Liver (tissue), 9 donors: ENCODE results near the gene TCERG1L. TPM values are rescaled to one million over a fixed set of nuclear protein-coding genes. Genes with fewer than 3 reads are reported as not detected.

Experiments used
- DNase-seq: peaks from one replicate; pipeline ENCODE4 v3.0.0-alpha.2; 2017; ENCODE audit warnings: low spot score
- H3K27ac ChIP-seq, 2 donors: one replicate each; pipeline ENCODE4 v1.7.0; 2013; ENCODE audit warnings: inconsistent platforms in 2 of 2, low read length in 2 of 2, control low read depth in 1 of 2, low read depth in 1 of 2, mild to moderate bottlenecking in 1 of 2
- H3K27me3 ChIP-seq, 4 donors: one replicate each; pipeline versions ENCODE4 v1.6.1 to v1.7.0; 2013; ENCODE audit warnings: low read length in 3 of 4, inconsistent platforms in 1 of 4, mild to moderate bottlenecking in 1 of 4, moderate library complexity in 1 of 4; ENCODE audit not compliant: control insufficient read depth in 4 of 4, insufficient read depth in 4 of 4
- H3K36me3 ChIP-seq, 4 donors: one replicate each; pipeline versions ENCODE4 v1.6.1 to v1.7.0; 2013; ENCODE audit warnings: low read length in 3 of 4, mild to moderate bottlenecking in 3 of 4, low read depth in 1 of 4, moderate library complexity in 1 of 4; ENCODE audit not compliant: control insufficient read depth in 4 of 4, insufficient read depth in 3 of 4
- H3K4me1 ChIP-seq, 4 donors: one replicate each; pipeline versions ENCODE4 v1.6.1 to v1.7.0; 2013; ENCODE audit warnings: low read length in 3 of 4, mild to moderate bottlenecking in 3 of 4, moderate library complexity in 1 of 4; ENCODE audit not compliant: control insufficient read depth in 4 of 4, insufficient read depth in 4 of 4
- H3K4me3 ChIP-seq, 3 donors: one replicate each; pipeline versions ENCODE4 v1.6.1 to v1.7.0; 2013; ENCODE audit warnings: low read length in 3 of 3, control low read depth in 1 of 3, low read depth in 1 of 3, mild to moderate bottlenecking in 1 of 3
- H3K9ac ChIP-seq, 2 donors: one replicate each; pipeline ENCODE4 v1.7.0; 2013; ENCODE audit warnings: low read length in 2 of 2, mild to moderate bottlenecking in 2 of 2, moderate library complexity in 2 of 2, control low read depth in 1 of 2, low read depth in 1 of 2
- H3K9me3 ChIP-seq, 4 donors: one replicate each; pipeline versions ENCODE4 v1.6.1 to v1.7.0; 2013; ENCODE audit warnings: low read length in 3 of 4; ENCODE audit not compliant: control insufficient read depth in 4 of 4
- EGR1 ChIP-seq, 2 donors: IDR thresholded peaks; 2 replicates each; pipeline ENCODE4 v1.6.1; 2016 to 2018; ENCODE audit warnings: antibody characterized with exemption in 2 of 2, low read depth in 2 of 2
- HNF4A ChIP-seq, 2 donors: conservative IDR thresholded peaks; 2 replicates each; pipeline ENCODE4 v1.6.1; 2016; ENCODE audit warnings: antibody characterized with exemption in 2 of 2, mild to moderate bottlenecking in 2 of 2
- HNF4G ChIP-seq: IDR thresholded peaks from 2 replicates; pipeline ENCODE4 v1.6.1; 2016; ENCODE audit warnings: antibody characterized with exemption
- JUND ChIP-seq, 2 donors: IDR thresholded peaks; 2 replicates each; pipeline ENCODE4 v1.6.1; 2016; ENCODE audit warnings: antibody characterized with exemption in 2 of 2
- SP1 ChIP-seq: IDR thresholded peaks from 2 replicates; pipeline ENCODE4 v1.6.1; 2018; ENCODE audit warnings: antibody characterized with exemption, mild to moderate bottlenecking
- TAF1 ChIP-seq: conservative IDR thresholded peaks from 2 replicates; pipeline ENCODE4 v1.6.1; 2016; ENCODE audit warnings: antibody characterized with exemption, mild to moderate bottlenecking
- YY1 ChIP-seq: IDR thresholded peaks from 2 replicates; pipeline ENCODE4 v1.6.1; 2016; ENCODE audit warnings: antibody characterized with exemption, mild to moderate bottlenecking
- WGBS: extraction: QIAGEN DNeasy Blood & Tissue Kit; methylation state at CpG from one replicate; pipeline ENCODE4 v1.1.7; 2013; 5-methylcytosine and 5-hydroxymethylcytosine counted together
- polyA plus RNA-seq, 2 donors: library from polyadenylated mRNA; stranded (reverse) in 1 of 2; unstranded in 1 of 2; fragments of 200-250 nt in 1 of 2; fragments of >200 nt in 1 of 2; fragmentation: Nextera tagmentation in 1 of 2; extraction: Ambion mirVana in 1 of 2; gene quantifications; one replicate each; pipeline versions ENCODE4 v1.2.1 to v1.2.3, GENCODE V29; 2013 to 2015
- total RNA-seq, 2 donors: library from RNA; depleted of rRNA; stranded (reverse); fragments of >200 nt; gene quantifications; one replicate each; pipeline ENCODE4 v1.2.3, GENCODE V29; 2014
- TF ChIP-seq, protein P1 (sequence below): IDR thresholded peaks from 2 replicates; pipeline ENCODE4 v1.6.1; 2016; ENCODE audit warnings: antibody characterized with exemption, mild to moderate bottlenecking
- TF ChIP-seq, protein P2 (sequence below): IDR thresholded peaks from 2 replicates; pipeline ENCODE4 v1.6.1; 2016; ENCODE audit warnings: antibody characterized with exemption
- TF ChIP-seq, protein P3 (sequence below): IDR thresholded peaks from 2 replicates; pipeline ENCODE4 v1.6.1; 2016; ENCODE audit warnings: antibody characterized with exemption
- TF ChIP-seq, protein P4 (sequence below): IDR thresholded peaks from 2 replicates; pipeline ENCODE4 v1.6.1; 2016; ENCODE audit warnings: antibody characterized with exemption
- TF ChIP-seq, protein P5 (sequence below): fragments of 150-350 bp; IDR thresholded peaks from 2 replicates; pipeline ENCODE4 v1.5.1; 2017; ENCODE audit warnings: improper control_type of control experiment, low read depth, low read length; ENCODE audit not compliant: missing input control
- donor health status: healthy.
- donor health status: healthy.
- donor health status: healthy.
- donor health status: healthy.
- donor health status: healthy.

The TCERG1L gene
- total and polyA plus RNA-seq, 4 donors = not detected

DNA sequence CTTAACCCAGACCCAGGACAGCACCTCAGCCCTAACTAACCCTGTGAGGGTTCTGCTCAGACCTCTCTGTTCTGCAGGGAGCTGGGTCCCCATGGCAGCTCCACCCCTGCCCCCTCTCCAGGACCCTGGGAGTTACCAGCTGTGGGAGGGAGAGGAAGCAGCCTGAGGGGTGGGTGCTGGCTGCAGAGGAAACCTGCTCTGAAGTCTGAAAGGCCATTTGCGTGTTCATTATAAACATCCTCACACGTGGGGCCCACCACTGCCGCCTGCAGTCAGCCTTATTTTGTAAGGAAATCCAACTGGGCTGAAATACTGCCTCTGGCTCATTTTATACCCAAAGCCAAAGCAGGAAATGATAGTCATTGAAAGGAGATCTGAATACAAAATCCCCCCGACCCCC, 195.7 kb downstream of the TCERG1L start:
- DNase-seq = no peak
- Histone ChIP-seq H3K27ac (no peak overlapping the region), H3K4me1 (no peaks in the 10 kb centered on the region), H3K4me3 (no peak overlapping the region), H3K36me3 (no peaks in the 10 kb centered on the region), H3K9ac (no peak overlapping the region), H3K9me3 (no peaks in the 10 kb centered on the region), H3K27me3 (no peaks in the 10 kb centered on the region)
- WGBS = 76% methylated on average over 4 of the region's 4 CpGs
- TF ChIP-seq, protein P1, sequence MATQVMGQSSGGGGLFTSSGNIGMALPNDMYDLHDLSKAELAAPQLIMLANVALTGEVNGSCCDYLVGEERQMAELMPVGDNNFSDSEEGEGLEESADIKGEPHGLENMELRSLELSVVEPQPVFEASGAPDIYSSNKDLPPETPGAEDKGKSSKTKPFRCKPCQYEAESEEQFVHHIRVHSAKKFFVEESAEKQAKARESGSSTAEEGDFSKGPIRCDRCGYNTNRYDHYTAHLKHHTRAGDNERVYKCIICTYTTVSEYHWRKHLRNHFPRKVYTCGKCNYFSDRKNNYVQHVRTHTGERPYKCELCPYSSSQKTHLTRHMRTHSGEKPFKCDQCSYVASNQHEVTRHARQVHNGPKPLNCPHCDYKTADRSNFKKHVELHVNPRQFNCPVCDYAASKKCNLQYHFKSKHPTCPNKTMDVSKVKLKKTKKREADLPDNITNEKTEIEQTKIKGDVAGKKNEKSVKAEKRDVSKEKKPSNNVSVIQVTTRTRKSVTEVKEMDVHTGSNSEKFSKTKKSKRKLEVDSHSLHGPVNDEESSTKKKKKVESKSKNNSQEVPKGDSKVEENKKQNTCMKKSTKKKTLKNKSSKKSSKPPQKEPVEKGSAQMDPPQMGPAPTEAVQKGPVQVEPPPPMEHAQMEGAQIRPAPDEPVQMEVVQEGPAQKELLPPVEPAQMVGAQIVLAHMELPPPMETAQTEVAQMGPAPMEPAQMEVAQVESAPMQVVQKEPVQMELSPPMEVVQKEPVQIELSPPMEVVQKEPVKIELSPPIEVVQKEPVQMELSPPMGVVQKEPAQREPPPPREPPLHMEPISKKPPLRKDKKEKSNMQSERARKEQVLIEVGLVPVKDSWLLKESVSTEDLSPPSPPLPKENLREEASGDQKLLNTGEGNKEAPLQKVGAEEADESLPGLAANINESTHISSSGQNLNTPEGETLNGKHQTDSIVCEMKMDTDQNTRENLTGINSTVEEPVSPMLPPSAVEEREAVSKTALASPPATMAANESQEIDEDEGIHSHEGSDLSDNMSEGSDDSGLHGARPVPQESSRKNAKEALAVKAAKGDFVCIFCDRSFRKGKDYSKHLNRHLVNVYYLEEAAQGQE = no peak
- TF ChIP-seq, protein P2, sequence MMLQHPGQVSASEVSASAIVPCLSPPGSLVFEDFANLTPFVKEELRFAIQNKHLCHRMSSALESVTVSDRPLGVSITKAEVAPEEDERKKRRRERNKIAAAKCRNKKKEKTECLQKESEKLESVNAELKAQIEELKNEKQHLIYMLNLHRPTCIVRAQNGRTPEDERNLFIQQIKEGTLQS = no peak
- TF ChIP-seq, protein P3, sequence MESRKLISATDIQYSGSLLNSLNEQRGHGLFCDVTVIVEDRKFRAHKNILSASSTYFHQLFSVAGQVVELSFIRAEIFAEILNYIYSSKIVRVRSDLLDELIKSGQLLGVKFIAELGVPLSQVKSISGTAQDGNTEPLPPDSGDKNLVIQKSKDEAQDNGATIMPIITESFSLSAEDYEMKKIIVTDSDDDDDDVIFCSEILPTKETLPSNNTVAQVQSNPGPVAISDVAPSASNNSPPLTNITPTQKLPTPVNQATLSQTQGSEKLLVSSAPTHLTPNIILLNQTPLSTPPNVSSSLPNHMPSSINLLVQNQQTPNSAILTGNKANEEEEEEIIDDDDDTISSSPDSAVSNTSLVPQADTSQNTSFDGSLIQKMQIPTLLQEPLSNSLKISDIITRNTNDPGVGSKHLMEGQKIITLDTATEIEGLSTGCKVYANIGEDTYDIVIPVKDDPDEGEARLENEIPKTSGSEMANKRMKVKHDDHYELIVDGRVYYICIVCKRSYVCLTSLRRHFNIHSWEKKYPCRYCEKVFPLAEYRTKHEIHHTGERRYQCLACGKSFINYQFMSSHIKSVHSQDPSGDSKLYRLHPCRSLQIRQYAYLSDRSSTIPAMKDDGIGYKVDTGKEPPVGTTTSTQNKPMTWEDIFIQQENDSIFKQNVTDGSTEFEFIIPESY = no peak
- TF ChIP-seq JUND (IDR thresholded peaks at IDR 0.05) = no peak
- no peak for TF ChIP-seq HNF4A (conservative IDR thresholded peaks at IDR 0.05)
- TF ChIP-seq YY1 = no peak
- no peak for TF ChIP-seq TAF1

DNA sequence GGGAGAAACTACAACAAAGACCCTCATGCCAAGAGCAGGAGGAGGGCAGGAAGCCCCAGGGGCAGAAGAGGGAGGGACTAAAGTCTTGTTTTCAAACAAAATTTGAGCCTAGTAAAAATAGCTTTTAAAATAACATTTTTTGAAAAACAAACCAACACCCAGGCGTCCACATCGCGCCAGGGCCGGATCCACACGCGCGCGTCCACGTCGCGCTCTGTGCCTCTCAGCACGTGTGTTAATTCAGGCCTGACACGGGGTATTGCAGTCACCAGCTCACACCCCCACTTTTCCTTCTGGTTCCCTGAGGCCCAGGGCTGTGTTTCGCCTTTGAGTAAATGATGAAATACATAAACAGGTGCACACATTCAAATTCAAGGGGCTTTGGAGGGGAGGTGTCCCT, 196.2 kb downstream of the TCERG1L start:
- no peak overlapping the region for H3K4me3 ChIP-seq
- no peaks in the 10 kb centered on the region for H3K27me3 ChIP-seq
- H3K27ac ChIP-seq = no peak overlapping the region
- H3K9me3 ChIP-seq = no peaks in the 10 kb centered on the region
- no peak for DNase-seq
- no peak for TF ChIP-seq JUND (IDR thresholded peaks at IDR 0.05)
- TF ChIP-seq, protein P4, sequence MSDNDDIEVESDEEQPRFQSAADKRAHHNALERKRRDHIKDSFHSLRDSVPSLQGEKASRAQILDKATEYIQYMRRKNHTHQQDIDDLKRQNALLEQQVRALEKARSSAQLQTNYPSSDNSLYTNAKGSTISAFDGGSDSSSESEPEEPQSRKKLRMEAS = no peak
- TF ChIP-seq, protein P1 = no peak
- no peak for TF ChIP-seq YY1
- TF ChIP-seq, protein P2 = no peak
- no peak for TF ChIP-seq HNF4G
- TF ChIP-seq TAF1 = no peak
- TF ChIP-seq EGR1 (IDR thresholded peaks at IDR 0.05; ENCODE audit: low read depth in 2 of 2) = no peak
- TF ChIP-seq, protein P3 = no peak
- TF ChIP-seq SP1 = no peak
- TF ChIP-seq, protein P5, sequence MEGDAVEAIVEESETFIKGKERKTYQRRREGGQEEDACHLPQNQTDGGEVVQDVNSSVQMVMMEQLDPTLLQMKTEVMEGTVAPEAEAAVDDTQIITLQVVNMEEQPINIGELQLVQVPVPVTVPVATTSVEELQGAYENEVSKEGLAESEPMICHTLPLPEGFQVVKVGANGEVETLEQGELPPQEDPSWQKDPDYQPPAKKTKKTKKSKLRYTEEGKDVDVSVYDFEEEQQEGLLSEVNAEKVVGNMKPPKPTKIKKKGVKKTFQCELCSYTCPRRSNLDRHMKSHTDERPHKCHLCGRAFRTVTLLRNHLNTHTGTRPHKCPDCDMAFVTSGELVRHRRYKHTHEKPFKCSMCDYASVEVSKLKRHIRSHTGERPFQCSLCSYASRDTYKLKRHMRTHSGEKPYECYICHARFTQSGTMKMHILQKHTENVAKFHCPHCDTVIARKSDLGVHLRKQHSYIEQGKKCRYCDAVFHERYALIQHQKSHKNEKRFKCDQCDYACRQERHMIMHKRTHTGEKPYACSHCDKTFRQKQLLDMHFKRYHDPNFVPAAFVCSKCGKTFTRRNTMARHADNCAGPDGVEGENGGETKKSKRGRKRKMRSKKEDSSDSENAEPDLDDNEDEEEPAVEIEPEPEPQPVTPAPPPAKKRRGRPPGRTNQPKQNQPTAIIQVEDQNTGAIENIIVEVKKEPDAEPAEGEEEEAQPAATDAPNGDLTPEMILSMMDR = no peak
- H3K36me3 ChIP-seq = no peaks in the 10 kb centered on the region
- no peak overlapping the region for H3K9ac ChIP-seq
- 92% methylated on average over 14 of the region's 14 CpGs for WGBS
- no peaks in the 10 kb centered on the region for H3K4me1 ChIP-seq
